Right cardiac atrium (tissue), 5 donors: ENCODE results near the gene YTHDF1. TPM values are rescaled to one million over a fixed set of nuclear protein-coding genes. Genes with fewer than 3 reads are reported as not detected.
"Not testable (repeated sequence)": the region's sequence is repeated elsewhere in the genome, so short reads cannot be mapped to it uniquely, and the experiment has no call there.

Source experiments
- ATAC-seq, 2 donors: fragments of 200-7000 bp; cut with Tn5 transposase; one replicate each; pipeline versions ENCODE4 v1.8.0 to v1.9.1; 2020; ENCODE audit warnings: moderate library complexity in 2 of 2, mild to moderate bottlenecking in 1 of 2
- DNase-seq, 3 donors: peaks; one replicate each; pipeline ENCODE4 v3.0.0-alpha.2; 2020
- H3K27ac ChIP-seq: one replicate; pipeline ENCODE4 v1.5.1; 2013; ENCODE audit warnings: mild to moderate bottlenecking, low read length, control low read depth, moderate library complexity
- H3K27me3 ChIP-seq: one replicate; pipeline ENCODE4 v1.6.1; 2013; ENCODE audit not compliant: control insufficient read depth, insufficient read depth
- H3K4me1 ChIP-seq: one replicate; pipeline ENCODE4 v1.6.1; 2013; ENCODE audit warnings: low read length; ENCODE audit not compliant: control insufficient read depth, insufficient read depth
- H3K4me3 ChIP-seq: one replicate; pipeline ENCODE4 v1.5.1; 2013; ENCODE audit warnings: low read length, control low read depth
- H3K9me3 ChIP-seq: one replicate; pipeline ENCODE4 v1.6.1; 2013; ENCODE audit warnings: low read length; ENCODE audit not compliant: control insufficient read depth
- WGBS: extraction: QIAGEN DNeasy Blood & Tissue Kit; methylation state at CpG from one replicate; pipeline ENCODE4 v1.1.7; 2013; 5-methylcytosine and 5-hydroxymethylcytosine counted together
- intact Hi-C, 4 donors: fragments of 100-400 bp; cut with DNase I; formaldehyde crosslinking; loops; one replicate each; pipeline versions ENCODE4 v1.11.0 to v1.14.0; 2022 to 2023
- polyA plus RNA-seq: library from polyadenylated mRNA; stranded (reverse); fragments of 200-250 nt; gene quantifications from one replicate; pipeline ENCODE4 v1.2.3, GENCODE V29; 2013
- total RNA-seq, 4 donors: library from RNA; stranded (reverse); fragmentation: NEBNext Ultra II Directional; extraction: Animal tissue kit (Norgen Biotek cat#: 25700); gene quantifications; one replicate each; pipeline ENCODE4 v1.2.1, GENCODE V29; 2021
- donor health status: healthy with polysubstance abuse.
- donor health status: DM: no; HTN: yes; CAD: no.
- donor health status: DM: no; HTN: no; CAD: no.
- donor health status: DM: no; HTN: yes; CAD: no; lungs with severe emphysema.
- donor health status: DM: yes; HTN: yes; CAD: no.

The YTHDF1 gene
- total and polyA plus RNA-seq, 5 donors: 15.3 to 27.6 (median 24.5) TPM

DNA sequence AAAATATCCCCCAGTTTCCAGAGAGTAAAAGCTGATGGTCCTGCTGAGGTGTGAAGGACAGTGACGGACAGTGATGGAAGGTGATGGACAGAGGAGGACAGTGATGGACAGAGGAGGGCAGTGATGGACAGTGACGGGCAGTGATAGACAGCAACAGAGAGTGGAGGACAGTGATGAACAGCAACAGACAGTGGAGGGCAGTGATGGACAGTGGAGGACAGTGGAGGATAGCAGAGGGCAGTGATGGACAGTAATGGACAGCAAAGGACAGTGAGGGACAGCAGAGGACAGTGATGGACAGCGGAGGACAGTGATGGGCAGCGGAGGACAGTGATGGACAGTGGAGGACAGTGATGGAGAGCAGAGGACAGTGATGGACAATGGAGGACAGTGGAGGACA is 41.0 kb upstream of the YTHDF1 start:
- intact Hi-C loops: no loop called here
- 91% methylated on average over 4 of the region's 4 CpGs for whole genome bisulfite sequencing
- no peak overlapping the region for H3K27ac ChIP-seq
- no peaks in the 10 kb centered on the region for H3K27me3 ChIP-seq
- no peaks in the 10 kb centered on the region for H3K4me1 ChIP-seq
- ATAC-seq (no peak), DNase-seq (no peak)
- no peak overlapping the region for H3K4me3 ChIP-seq
- H3K9me3 ChIP-seq: no peaks in the 10 kb centered on the region

DNA sequence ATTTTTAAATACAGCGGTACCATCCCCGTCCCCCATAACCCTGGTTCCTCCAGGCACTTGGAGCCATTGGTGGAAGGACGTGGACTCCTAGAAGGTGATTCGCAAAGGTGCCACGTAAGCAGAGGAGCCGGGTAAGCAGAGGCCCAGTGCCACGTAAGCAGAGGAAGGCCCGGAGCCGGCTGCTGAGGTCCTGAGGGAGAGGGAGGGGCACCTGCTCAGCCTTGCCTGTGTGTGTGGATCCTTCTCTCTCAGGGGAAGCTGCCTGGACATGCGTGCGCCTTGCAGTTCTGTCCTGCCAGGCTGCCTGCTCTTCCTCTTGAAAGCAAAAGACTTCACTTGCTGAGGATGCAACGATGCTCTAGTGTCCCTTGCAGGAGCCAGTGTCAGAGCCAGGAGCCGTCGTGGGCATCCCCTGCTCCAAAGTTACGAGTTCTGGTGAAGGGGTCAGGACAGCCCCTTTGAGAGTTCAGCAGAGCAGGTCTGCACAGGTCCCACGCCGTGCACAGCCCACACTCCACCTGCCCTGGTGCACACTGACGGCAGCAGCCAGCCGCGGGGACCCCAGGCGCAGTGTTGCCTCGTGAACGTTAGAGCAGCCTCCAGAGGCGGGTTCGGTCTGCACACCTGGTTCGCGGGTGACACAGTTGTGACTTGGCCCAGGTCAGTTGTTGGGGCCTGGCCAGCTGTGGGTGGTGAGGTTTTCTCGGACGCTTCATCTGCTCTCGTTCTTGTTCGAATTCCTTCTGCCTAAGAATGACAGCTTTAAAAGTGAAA is 40.2 kb upstream of the YTHDF1 start:
- Histone ChIP-seq H3K9me3 (no peaks in the 10 kb centered on the region), H3K4me1 (no peaks in the 10 kb centered on the region), H3K4me3 (no peak overlapping the region), H3K27me3 (no peaks in the 10 kb centered on the region), H3K27ac (no peak overlapping the region)
- DNase-seq: no peak
- intact Hi-C loops: no loop called here
- 64% methylated on average over 31 of the region's 31 CpGs for WGBS
- ATAC-seq: no peak

DNA sequence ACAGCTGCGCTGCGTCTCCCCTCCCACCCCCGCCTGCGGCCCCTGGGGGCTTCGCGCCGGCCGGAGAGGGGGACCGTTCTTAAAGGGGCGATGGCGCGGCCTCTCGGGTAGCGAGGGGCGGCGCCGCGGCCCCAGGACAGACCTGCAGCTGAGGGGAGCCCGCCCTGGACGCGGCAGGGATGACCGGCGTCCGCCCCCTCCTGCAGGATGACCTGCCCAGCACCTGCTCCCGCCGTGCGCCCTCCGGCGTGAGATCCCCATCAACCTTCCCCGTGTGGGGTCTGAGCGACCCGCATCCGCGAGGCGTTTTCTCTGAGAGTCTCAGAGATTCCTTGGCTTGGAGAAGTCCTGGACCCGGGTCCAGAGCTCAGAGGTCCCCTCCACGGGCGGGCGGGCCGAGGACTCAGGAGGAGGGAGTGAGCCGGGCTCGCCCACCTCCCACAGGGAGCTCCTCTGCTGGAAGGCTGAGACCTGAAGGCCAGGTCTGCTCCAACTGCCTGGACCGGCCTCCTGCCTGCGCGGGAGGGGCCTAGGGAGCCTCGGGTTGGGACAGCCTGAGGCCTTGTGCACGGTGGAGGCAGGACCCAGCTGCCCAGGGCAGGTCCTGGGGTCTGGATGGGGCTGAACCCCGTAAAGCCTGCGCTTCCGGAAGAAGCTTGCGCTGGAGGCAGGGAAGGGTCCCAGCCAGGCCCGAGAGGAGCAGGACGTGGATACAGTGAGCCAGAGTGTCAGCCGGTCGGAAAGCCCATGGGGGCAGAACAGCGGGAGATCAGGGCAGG is 38.9 kb upstream of the YTHDF1 start:
- ATAC-seq (no peak), DNase-seq (no peak)
- H3K27ac ChIP-seq: no peak overlapping the region
- WGBS: 8% methylated on average over 56 of the region's 56 CpGs
- intact Hi-C loops: no loop called here
- H3K4me3 ChIP-seq: peak overlapping the region; percentile 41
- H3K9me3 ChIP-seq: no peaks in the 10 kb centered on the region
- H3K27me3 ChIP-seq: no peaks in the 10 kb centered on the region
- H3K4me1 ChIP-seq: no peaks in the 10 kb centered on the region

DNA sequence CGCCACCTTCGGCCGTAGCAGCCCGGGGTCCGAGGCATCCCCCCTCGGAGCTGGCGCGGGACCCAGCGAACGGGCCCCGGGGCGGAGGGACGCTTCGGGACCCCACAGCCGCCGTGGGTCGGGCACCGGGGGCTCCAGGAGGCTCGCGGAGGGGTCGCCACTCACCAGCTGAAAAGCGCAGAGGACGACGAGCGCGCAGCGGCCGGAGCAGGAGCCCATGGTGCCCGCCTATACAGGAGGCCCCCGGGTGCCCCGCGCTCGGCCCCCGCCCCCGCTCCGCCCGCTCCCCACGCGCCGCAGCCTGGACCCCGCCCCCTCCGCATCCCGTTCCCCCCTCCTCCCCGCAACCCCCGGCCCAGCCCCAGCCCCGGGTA is 38.3 kb upstream of the YTHDF1 start, which contains the start of gene NKAIN4:
Gene NKAIN4, minus strand, starts transcription at position 232 of the 374 bp plus-strand sequence. Its CDS starts 13 bp downstream, at position 219.
- ATAC-seq (no peak), DNase-seq (no peak)
- no peaks in the 10 kb centered on the region for H3K27me3 ChIP-seq
- 3% methylated on average over 43 of the region's 46 CpGs for WGBS
- no peaks in the 10 kb centered on the region for H3K9me3 ChIP-seq
- H3K4me3 ChIP-seq: peak within 1 kb of the TSS; percentile 41
- intact Hi-C loops: no loop called here
- H3K4me1 ChIP-seq: no peaks in the 10 kb centered on the region
- no peak within 1 kb of the TSS for H3K27ac ChIP-seq

DNA sequence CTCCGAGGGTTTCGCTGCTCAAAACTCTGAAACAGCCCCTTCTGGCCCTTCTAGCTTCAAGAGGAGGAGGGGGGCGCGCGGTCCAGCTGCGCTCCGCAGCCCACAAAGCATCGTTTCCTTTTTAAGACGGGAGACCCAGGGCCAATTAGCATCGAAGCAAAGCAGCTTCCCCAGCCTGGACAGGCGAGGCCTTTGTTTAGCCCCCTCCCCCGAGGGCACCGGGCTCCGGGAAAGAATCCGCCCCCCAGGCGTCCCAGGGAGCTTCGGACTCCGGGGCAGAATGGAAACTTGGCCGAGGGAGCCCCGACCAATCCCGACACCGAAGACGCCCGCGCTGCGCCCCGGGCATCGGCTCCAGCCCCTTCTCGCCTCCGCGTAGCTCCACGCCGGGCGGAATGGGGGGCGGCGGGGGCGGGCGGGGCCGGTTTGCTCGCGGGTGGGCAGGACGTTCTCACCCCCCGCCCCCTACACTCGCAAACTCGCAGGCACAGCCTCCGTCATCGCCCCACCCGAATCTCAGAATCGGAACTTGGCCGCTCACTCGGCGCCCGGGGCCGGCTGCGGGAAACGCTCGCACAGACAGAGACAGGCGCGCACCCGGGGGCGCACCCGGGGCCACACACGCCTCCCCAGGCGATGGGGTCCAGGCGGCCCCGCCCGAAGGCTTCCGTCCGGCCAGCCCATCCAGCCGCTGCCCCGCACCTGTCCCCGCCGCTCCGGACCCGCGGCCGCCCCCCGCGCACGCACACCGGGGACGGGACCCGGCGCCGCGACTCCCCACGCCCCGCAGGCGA is 37.7 kb upstream of the YTHDF1 start:
- WGBS: 1% methylated on average over 89 of the region's 89 CpGs

DNA sequence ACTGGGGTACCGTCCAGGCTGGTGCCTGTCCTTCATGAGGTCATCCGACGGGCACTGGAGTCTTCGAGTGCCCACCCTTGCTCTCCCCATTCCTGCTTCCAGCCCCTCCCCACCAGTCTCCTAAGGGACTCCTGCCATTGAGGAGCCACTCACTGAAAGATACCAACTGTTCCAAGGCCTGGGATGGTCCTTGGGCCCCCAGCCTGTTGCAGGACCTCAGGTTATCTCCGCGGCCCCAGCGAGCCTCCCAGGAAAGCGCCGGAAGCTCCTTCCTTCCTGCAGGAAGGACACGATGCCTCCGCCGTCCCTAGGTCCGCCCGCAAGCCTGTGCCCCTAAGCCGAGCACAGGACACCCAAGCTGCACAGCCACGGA is 37.1 kb upstream of the YTHDF1 start:
- WGBS: 17% methylated on average over 16 of the region's 16 CpGs

More for the DNA sequence above, 37.7 kb upstream of the YTHDF1 start:
- Histone ChIP-seq H3K4me3 (peak overlapping the region; percentile 41), H3K9me3 (no peaks in the 10 kb centered on the region), H3K27me3 (no peaks in the 10 kb centered on the region), H3K27ac (no peak overlapping the region), H3K4me1 (no peaks in the 10 kb centered on the region)
- intact Hi-C loops: no loop called here
- no peak for DNase-seq
- peak in 1 of 2 donors; percentile 34 for ATAC-seq

DNA sequence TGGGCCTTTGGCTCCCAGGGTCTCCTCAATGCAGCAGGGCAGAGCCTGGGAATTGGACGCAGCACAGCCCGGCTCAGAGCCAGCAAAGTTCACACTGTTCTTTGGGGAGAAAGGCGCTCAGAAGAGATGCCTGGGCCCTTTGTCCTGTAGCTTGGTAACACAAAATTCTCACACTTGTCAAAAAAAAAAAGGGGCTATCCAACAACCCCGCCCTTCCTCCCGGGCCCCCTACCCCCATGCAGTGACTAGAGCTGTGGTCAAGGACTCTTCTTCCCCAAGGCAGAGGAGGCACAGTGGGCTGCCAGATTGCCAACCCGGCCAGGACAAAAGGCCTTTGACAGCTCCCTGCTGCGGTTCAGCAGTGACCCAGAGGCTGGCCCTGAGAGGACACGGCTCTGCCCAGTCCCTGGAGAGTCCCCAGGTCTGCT is 36.4 kb upstream of the YTHDF1 start:
- no peak for DNase-seq
- no peak for ATAC-seq
- Histone ChIP-seq H3K4me1 (no peaks in the 10 kb centered on the region), H3K9me3 (no peaks in the 10 kb centered on the region), H3K27ac (no peak overlapping the region), H3K4me3 (no peak overlapping the region), H3K27me3 (no peaks in the 10 kb centered on the region)
- 60% methylated on average over 8 of the region's 8 CpGs for WGBS
- intact Hi-C loops: no loop called here

More for the DNA sequence above, 37.1 kb upstream of the YTHDF1 start:
- H3K4me1 ChIP-seq: no peaks in the 10 kb centered on the region
- DNase-seq (no peak), ATAC-seq (no peak)
- no peak overlapping the region for H3K27ac ChIP-seq
- H3K9me3 ChIP-seq: no peaks in the 10 kb centered on the region
- no peaks in the 10 kb centered on the region for H3K27me3 ChIP-seq
- intact Hi-C loops: no loop called here
- peak overlapping the region; percentile 41 for H3K4me3 ChIP-seq

DNA sequence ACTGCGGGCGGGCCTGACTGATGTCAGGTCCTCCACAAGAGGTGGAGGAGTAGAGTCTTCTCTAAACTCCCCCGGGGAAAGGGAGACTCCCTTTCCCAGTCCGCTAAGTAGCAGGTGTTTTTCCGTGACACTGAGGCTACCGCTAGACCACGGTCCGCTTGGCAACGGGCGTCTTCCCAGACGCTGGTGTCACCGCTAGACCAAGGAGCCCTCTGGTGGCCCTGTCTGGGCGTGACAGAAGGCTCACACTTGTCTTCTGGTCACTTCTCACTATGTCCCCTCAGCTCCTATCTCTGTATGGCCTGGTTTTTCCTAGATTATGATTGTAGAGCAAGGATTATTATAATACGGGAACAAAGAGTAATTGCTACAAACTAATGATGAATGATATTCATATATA is 35.4 kb upstream of the YTHDF1 start:
- intact Hi-C loops, H3K27me3 ChIP-seq: not testable (repeated sequence)
- WGBS: 23% methylated on average over 12 of the region's 14 CpGs

DNA sequence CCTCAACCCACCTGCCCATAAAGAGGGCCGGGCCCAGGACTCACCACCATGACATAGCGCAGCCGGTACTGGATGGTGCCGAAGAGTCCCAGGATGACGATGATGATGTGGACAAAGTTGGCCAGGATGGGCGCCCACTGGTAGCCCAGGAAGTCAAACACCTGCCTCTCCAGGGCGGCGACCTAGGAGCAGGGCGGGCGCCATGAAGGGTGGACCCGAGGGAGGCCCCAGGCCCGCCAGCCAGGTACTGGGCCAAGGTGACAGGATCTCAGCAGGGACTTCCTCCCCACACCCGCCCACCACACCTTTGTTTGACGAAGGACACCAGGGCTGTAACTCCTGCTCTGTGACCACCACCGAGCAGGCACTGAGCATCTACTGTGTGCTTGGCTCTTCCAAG is 34.0 kb upstream of the YTHDF1 start:
- 91% methylated on average over 15 of the region's 15 CpGs for WGBS
- DNase-seq: no peak
- Histone ChIP-seq H3K4me1 (no peaks in the 10 kb centered on the region), H3K27ac (no peak overlapping the region), H3K9me3 (no peaks in the 10 kb centered on the region), H3K27me3 (no peaks in the 10 kb centered on the region), H3K4me3 (no peak overlapping the region)
- intact Hi-C loops: no loop called here
- ATAC-seq: no peak

More for the DNA sequence above, 35.4 kb upstream of the YTHDF1 start:
- not testable (repeated sequence) for H3K4me3 ChIP-seq, DNase-seq, H3K4me1 ChIP-seq, ATAC-seq, H3K9me3 ChIP-seq, H3K27ac ChIP-seq

DNA sequence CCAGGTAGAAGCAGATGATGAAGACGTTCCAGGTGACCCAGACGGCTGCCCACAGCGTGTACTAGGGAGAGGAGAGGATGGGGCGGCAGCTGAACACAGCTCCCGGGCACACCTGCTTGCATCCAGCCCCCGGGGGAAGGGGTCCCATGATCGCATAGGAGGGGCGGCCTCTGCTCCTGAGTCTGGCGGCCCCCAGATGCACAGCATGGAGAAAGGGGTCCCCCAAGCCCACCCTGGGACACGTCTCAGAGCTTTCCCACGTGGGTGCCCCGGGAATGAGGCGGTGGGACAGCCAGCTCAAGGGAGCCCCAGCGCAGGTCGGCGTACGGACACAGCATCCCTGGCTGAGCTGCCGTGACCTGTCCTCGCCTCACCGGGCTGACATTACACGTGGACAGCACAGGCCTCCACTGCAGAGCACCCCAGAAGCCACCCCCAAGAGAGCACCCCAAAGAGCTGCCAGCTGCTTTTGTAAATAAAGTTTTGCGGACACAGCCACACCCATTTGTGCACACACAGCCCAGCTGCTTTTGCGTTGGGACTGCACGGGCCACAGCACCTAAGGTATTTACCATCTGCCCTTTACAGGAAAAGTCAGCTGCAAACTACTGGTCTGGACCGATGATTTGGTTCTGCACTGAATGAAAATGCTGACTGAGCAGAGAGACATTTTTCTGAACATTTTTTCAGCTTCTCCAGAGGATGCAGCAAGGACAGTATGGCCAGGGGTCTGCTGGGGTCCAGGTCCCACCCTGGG is 33.1 kb upstream of the YTHDF1 start:
- no peak overlapping the region for H3K27ac ChIP-seq
- no peak overlapping the region for H3K4me3 ChIP-seq
- 80% methylated on average over 25 of the region's 25 CpGs for WGBS
- H3K9me3 ChIP-seq: no peaks in the 10 kb centered on the region
- H3K4me1 ChIP-seq: no peaks in the 10 kb centered on the region
- H3K27me3 ChIP-seq: no peaks in the 10 kb centered on the region
- intact Hi-C loops: no loop called here
- DNase-seq (no peak), ATAC-seq (no peak)
